GM18951 (cell line): ENCODE data around the gene NOP16.

Experiments
- POLR2A ChIP-seq: IDR thresholded peaks from 4 replicates; pipeline ENCODE4 v1.6.1; 2011; ENCODE audit warnings: mild to moderate bottlenecking; ENCODE audit not compliant: insufficient read length, insufficient read depth; ENCODE audit errors: extremely low read depth
- in situ Hi-C: fragments of 300-500 bp; cut with MboI; formaldehyde crosslinking; loops from one replicate; pipeline ENCODE4 v1.12.0; 2022; ENCODE audit warnings: low sequenced_read_pairs, mixed read lengths, inconsistent platforms; ENCODE audit not compliant: unreplicated experiment

Gene NOP16

GRCh38 chr5:176369934-176370711, 18.3 kb downstream of the NOP16 start:
- in situ Hi-C loops = no loop called here
- no peak for TF ChIP-seq POLR2A

GRCh38 chr5:176368726-176369125, 19.7 kb downstream of the NOP16 start:
- in situ Hi-C loops = no loop called here
- no peak for TF ChIP-seq POLR2A

- in situ Hi-C loops = no loop called here
- TF ChIP-seq POLR2A = no peak
Measured at GRCh38 chr5:176366232-176366894, 22.0 kb downstream of the NOP16 start.

- in situ Hi-C loops = no loop called here
- peak; percentile 17 for TF ChIP-seq POLR2A
Measured at GRCh38 chr5:176365351-176366231, 22.8 kb downstream of the NOP16 start, which contains the start of gene ARL10. Gene ARL10, plus strand, starts transcription at chr5:176365487. Its CDS starts 77 bp downstream, at chr5:176365564.

- TF ChIP-seq POLR2A = peak; percentile 48
- in situ Hi-C loops = no loop called here
Measured at GRCh38 chr5:176364765-176365350, 23.5 kb downstream of the NOP16 start.

- no peak for TF ChIP-seq POLR2A
- in situ Hi-C loops = no loop called here
Measured at GRCh38 chr5:176362233-176362490, 26.2 kb downstream of the NOP16 start.

- TF ChIP-seq POLR2A = peak; percentile 97
- in situ Hi-C loops = no loop called here
Measured at GRCh38 chr5:176361437-176362232, 26.8 kb downstream of the NOP16 start, which contains the start of gene KIAA1191. Gene KIAA1191, minus strand, starts transcription at chr5:176361764. Its CDS starts 2,256 bp downstream, at chr5:176359508.

- in situ Hi-C loops = no loop called here
- TF ChIP-seq POLR2A = no peak
Measured at GRCh38 chr5:176360894-176361436, 27.4 kb downstream of the NOP16 start.

- TF ChIP-seq POLR2A = no peak
- in situ Hi-C loops = no loop called here
Measured at GRCh38 chr5:176359658-176360057, 28.7 kb downstream of the NOP16 start.

- in situ Hi-C loops = no loop called here
- no peak for TF ChIP-seq POLR2A
Measured at GRCh38 chr5:176356179-176356566, 32.2 kb downstream of the NOP16 start.

- TF ChIP-seq POLR2A = no peak
- in situ Hi-C loops = no loop called here
Measured at GRCh38 chr5:176355400-176356178, 32.8 kb downstream of the NOP16 start.
